Gastrocnemius medialis (tissue), 4 donors: Measurements from ENCODE around the gene NPTN.

ENCODE experiments used
- POLR2A ChIP-seq, 2 donors: fragments of 450-650 bp; IDR thresholded peaks; one replicate each; pipeline ENCODE4 v1.6.1; 2017; ENCODE audit warnings: antibody characterized with exemption in 2 of 2, mild to moderate bottlenecking in 2 of 2, moderate library complexity in 2 of 2
- TF ChIP-seq, protein P1 (sequence below), 5 experiments: fragments of 450-650 bp in 3 of 5; fragments of 200-600 bp in 2 of 5; sonication (generic) in 2 of 5; IDR thresholded peaks in 4 of 5; conservative IDR thresholded peaks in 1 of 5; 1 replicate in 4 of 5; 2 replicates in 1 of 5; pipeline ENCODE4 v1.5.1; 2016 to 2019; ENCODE audit warnings: antibody characterized with exemption in 5 of 5, mild to moderate bottlenecking in 3 of 5, moderate library complexity in 3 of 5

DNA sequence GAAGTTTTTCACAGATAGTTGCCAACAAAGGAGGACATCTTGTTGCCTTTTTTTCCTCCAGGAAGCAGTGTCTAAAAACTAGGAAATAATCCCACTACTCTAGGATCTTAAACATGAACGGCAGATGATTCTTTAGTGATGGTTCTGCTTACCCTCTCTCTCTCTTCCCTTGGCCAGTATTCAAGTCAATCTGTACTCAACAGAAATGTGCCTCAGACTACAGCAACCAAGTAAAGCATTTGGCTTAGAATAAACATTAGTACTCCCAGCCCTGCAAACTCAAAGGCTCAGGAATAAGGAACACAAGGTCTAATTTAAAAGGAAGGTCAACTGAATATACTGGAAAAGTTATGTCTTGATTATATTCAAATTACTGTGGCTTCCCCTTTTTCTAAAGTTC lies 8.7 kb downstream of the NPTN start:
- TF ChIP-seq, protein P1, sequence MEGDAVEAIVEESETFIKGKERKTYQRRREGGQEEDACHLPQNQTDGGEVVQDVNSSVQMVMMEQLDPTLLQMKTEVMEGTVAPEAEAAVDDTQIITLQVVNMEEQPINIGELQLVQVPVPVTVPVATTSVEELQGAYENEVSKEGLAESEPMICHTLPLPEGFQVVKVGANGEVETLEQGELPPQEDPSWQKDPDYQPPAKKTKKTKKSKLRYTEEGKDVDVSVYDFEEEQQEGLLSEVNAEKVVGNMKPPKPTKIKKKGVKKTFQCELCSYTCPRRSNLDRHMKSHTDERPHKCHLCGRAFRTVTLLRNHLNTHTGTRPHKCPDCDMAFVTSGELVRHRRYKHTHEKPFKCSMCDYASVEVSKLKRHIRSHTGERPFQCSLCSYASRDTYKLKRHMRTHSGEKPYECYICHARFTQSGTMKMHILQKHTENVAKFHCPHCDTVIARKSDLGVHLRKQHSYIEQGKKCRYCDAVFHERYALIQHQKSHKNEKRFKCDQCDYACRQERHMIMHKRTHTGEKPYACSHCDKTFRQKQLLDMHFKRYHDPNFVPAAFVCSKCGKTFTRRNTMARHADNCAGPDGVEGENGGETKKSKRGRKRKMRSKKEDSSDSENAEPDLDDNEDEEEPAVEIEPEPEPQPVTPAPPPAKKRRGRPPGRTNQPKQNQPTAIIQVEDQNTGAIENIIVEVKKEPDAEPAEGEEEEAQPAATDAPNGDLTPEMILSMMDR (IDR thresholded peaks at IDR 0.05 in 4 of 5, conservative IDR thresholded peaks at IDR 0.05 in 1 of 5): no peak
- TF ChIP-seq POLR2A (IDR thresholded peaks at IDR 0.05): no peak
